Esophagus squamous epithelium (tissue), 4 donors: Measurements from ENCODE around the gene SIPA1L2.

ENCODE experiments used
- CTCF ChIP-seq, 6 experiments: fragments of 450-650 bp in 4 of 6; fragments of 200-600 bp in 2 of 6; sonication (generic) in 2 of 6; IDR thresholded peaks; one replicate each; pipeline ENCODE4 v1.5.1; 2016 to 2019; ENCODE audit warnings: antibody characterized with exemption in 6 of 6, mild to moderate bottlenecking in 4 of 6, moderate library complexity in 4 of 6
- POLR2A ChIP-seq, 4 donors: fragments of 450-650 bp; IDR thresholded peaks; one replicate each; pipeline ENCODE4 v1.6.1; 2017; ENCODE audit warnings: antibody characterized with exemption in 4 of 4, mild to moderate bottlenecking in 4 of 4, moderate library complexity in 3 of 4

- TF ChIP-seq POLR2A (IDR thresholded peaks at IDR 0.05) = no peak
- TF ChIP-seq CTCF (IDR thresholded peaks at IDR 0.05) = no peak
These were observed 35.2 kb upstream of the SIPA1L2 start for GRCh38 chr1:232664844-232665777.
